HepG2 (cell line): Measurements from ENCODE around the gene PSMD5. TPM values are rescaled to one million over a fixed set of nuclear protein-coding genes. Genes with fewer than 3 reads are reported as not detected.

Experiments used
- CBX2 ChIP-seq, 2 experiments: fragments of 200-600 bp in 1 of 2; sonication (generic); formaldehyde crosslinking in 1 of 2; IDR thresholded peaks; 2 replicates each; pipeline versions ENCODE4 v1.7.0 to v1.8.1; 2018 to 2022; ENCODE audit warnings: low read depth in 2 of 2, low read length in 1 of 2, mild to moderate bottlenecking in 1 of 2, missing genetic modification reagents in 1 of 2
- KDM4B ChIP-seq: sonication (generic); formaldehyde crosslinking; IDR thresholded peaks from 2 replicates; pipeline ENCODE4 v1.4.0; 2020; ENCODE audit warnings: missing genetic modification reagents
- KDM5A ChIP-seq: fragments of 200-600 bp; sonication (generic); IDR thresholded peaks from 2 replicates; pipeline ENCODE4 v1.7.0; 2018; ENCODE audit warnings: antibody characterized with exemption, mild to moderate bottlenecking, low read length, borderline replicate concordance
- MAZ ChIP-seq, 2 experiments: sonication (generic) in 1 of 2; formaldehyde crosslinking in 1 of 2; IDR thresholded peaks; 2 replicates each; pipeline versions ENCODE4 v1.5.0 to v1.6.1; 2012 to 2020; ENCODE audit warnings: low read depth in 2 of 2, mild to moderate bottlenecking in 2 of 2, borderline replicate concordance in 1 of 2, improper control_type of control experiment in 1 of 2, low read length in 1 of 2, missing genetic modification reagents in 1 of 2, moderate library complexity in 1 of 2
- MEF2D ChIP-seq: sonication (generic); formaldehyde crosslinking; IDR thresholded peaks from 2 replicates; pipeline ENCODE4 v1.5.1; 2020; ENCODE audit warnings: mild to moderate bottlenecking, missing genetic modification reagents
- MIER2 ChIP-seq: IDR thresholded peaks from 2 replicates; pipeline ENCODE4 v1.6.1; 2016; ENCODE audit warnings: missing biosample characterization, missing genetic modification reagents
- PCBP2 ChIP-seq: fragments of 200-400 bp; formaldehyde crosslinking; optimal IDR thresholded peaks from 2 replicates; pipeline ENCODE3; 2018; ENCODE audit warnings: low read length, low read depth; ENCODE audit not compliant: poor library complexity, severe bottlenecking
- PHF5A ChIP-seq: IDR thresholded peaks from one replicate; pipeline ENCODE4 v1.6.1; 2018; ENCODE audit warnings: low read depth, missing genetic modification reagents; ENCODE audit not compliant: unreplicated experiment
- POLR2G ChIP-seq: fragments of 200-400 bp; formaldehyde crosslinking; IDR thresholded peaks from 2 replicates; pipeline ENCODE4 v1.6.1; 2018; ENCODE audit warnings: mild to moderate bottlenecking, low read depth, low read length, moderate library complexity
- SETDB1 ChIP-seq: sonication (generic); formaldehyde crosslinking; IDR thresholded peaks from 2 replicates; pipeline ENCODE4 v1.5.1; 2020; ENCODE audit warnings: missing genetic modification reagents, mild to moderate bottlenecking, borderline replicate concordance
- THAP11 ChIP-seq: IDR thresholded peaks from 2 replicates; pipeline ENCODE4 v1.6.1; 2016; ENCODE audit warnings: missing biosample characterization, missing genetic modification reagents
- ZFP36 ChIP-seq: fragments of 150-350 bp; IDR thresholded peaks from 2 replicates; pipeline ENCODE4 v1.6.1; 2018; ENCODE audit warnings: borderline replicate concordance, low read length, low read depth; ENCODE audit not compliant: partially characterized antibody
- ZNF232 ChIP-seq: sonication (generic); formaldehyde crosslinking; IDR thresholded peaks from 2 replicates; pipeline ENCODE4 v1.4.0; 2020; ENCODE audit warnings: missing genetic modification reagents, borderline replicate concordance
- ZNF367 ChIP-seq: sonication (generic); formaldehyde crosslinking; IDR thresholded peaks from 2 replicates; pipeline ENCODE4 v1.4.0; 2020; ENCODE audit warnings: missing genetic modification reagents, borderline replicate concordance
- ZNF678 ChIP-seq: sonication (generic); formaldehyde crosslinking; IDR thresholded peaks from 2 replicates; pipeline ENCODE4 v1.4.0; 2020; ENCODE audit warnings: mild to moderate bottlenecking, missing genetic modification reagents
- polyA plus RNA-seq, 8 experiments: library from polyadenylated mRNA; depleted of rRNA in 3 of 8; stranded (reverse) in 7 of 8; unstranded in 1 of 8; fragments of >200 nt; fragmentation: Illumina TruSeq in 4 of 8; extraction: Trizol in 4 of 8; gene quantifications; 2 replicates each; pipeline versions ENCODE4 v1.2.1 to v1.2.3, GENCODE V29; 2011 to 2016; ENCODE audit warnings: low read depth in 4 of 8, missing spikeins in 1 of 8, mixed read lengths in 1 of 8; ENCODE audit not compliant: insufficient read depth in 1 of 8
- total RNA-seq, 5 experiments: library from RNA; depleted of rRNA; stranded (reverse); fragments of >200 nt; fragmentation: Illumina TruSeq; extraction: Trizol; gene quantifications; 2 replicates each; pipeline ENCODE4 v1.2.3, GENCODE V29; 2016; ENCODE audit warnings: low read depth in 1 of 5
- TF ChIP-seq, protein P1 (sequence below): sonication (generic); formaldehyde crosslinking; IDR thresholded peaks from 2 replicates; pipeline ENCODE4 v1.5.1; 2020; ENCODE audit warnings: missing genetic modification reagents, mild to moderate bottlenecking, borderline replicate concordance
- TF ChIP-seq, protein P2 (sequence below): sonication (generic); formaldehyde crosslinking; IDR thresholded peaks from 2 replicates; pipeline ENCODE4 v1.5.1; 2020; ENCODE audit warnings: mild to moderate bottlenecking, missing genetic modification reagents, moderate library complexity
- TF ChIP-seq, protein P3 (sequence below): sonication (generic); formaldehyde crosslinking; IDR thresholded peaks from 2 replicates; pipeline ENCODE4 v1.8.0; 2022; ENCODE audit warnings: mild to moderate bottlenecking, missing genetic modification reagents
- TF ChIP-seq, protein P4 (sequence below): sonication (generic); formaldehyde crosslinking; IDR thresholded peaks from 2 replicates; pipeline ENCODE4 v1.4.0; 2020; ENCODE audit warnings: missing genetic modification reagents

The PSMD5 gene
- total and polyA plus RNA-seq, 2 of the 13 experiments (the other 11 are each of a cell fraction or from before 2014, with no cell fraction given), result 12.7 to 18.1 TPM

DNA sequence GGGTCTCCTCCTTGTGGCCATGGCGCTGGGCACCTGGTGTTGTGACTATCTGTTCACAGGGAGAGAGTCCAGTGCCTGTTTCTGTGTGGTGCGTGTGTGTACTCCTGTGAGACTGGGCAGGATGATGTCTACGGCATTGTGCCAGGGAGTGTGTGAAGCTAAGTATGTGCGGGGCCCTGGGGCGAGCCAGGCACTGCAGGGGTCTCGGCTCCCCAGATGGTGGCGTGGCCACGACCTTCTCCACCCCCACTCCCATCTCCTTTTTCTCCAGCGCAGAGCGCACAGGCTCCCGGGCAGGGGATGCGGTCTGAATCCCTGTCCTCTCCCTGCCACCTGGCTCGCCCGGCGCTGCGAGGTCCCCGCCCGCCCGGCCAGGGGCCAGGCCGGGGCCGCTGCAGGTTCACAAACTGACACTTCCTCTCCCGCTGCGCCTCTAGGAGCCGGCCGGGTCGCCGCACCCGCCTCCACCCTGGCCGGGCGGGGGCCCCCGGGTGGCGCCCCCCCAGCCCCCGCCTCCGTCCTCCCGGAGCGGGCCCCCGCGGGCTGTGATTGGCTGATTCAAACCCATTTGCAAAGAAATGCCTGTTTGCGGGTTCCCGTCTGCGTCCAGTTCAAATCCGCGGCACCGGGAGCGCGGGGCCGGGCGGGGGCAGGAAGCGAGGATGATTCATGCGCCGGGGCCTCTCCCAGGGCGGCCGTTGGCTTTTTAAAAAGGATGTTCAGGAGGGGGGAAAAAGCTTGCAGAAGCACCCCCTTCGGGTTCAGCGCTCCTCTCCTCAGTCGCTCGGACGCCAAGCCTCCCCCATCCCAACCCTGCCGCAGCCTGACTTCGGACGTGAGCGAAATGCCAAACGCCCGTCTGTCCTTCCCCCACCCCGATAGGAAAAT lies 33.5 kb upstream of the PSMD5 start (continued):
- TF ChIP-seq, protein P1, sequence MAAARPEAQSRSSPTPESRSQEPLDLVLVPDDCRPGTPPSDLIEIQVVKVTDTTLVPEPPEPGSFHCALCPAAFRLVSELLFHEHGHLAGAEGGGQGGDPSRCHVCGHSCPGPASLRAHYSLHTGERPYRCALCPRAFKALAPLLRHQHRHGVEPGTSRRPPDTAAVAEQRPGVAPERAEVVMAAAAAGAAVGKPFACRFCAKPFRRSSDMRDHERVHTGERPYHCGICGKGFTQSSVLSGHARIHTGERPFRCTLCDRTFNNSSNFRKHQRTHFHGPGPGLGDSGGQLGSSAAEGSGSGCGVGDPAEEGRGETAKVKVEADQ, result 0 out of 2 replicates have a peak, but pooled peaks have one; percentile 37
- TF ChIP-seq KDM5A (peak; percentile 54; the same call in 1 of the 2 replicates), ZNF678 (CRISPR knock-in tag) (no peak), PCBP2 (no peak), SETDB1 (CRISPR knock-in tag) (no peak), PHF5A (CRISPR knock-in tag) (no peak), ZNF232 (CRISPR knock-in tag) (no peak), POLR2G (peak; percentile 65), MAZ (IDR thresholded peaks at IDR 0.05; ENCODE audit: borderline replicate concordance, low read depth, low read length) (peak; percentile 70), MAZ (CRISPR knock-in tag; IDR thresholded peaks at IDR 0.05; ENCODE audit: low read depth) (peak; percentile 78), ZNF367 (CRISPR knock-in tag) (no peak), KDM4B (CRISPR knock-in tag) (no peak), CBX2 (IDR thresholded peaks at IDR 0.05; ENCODE audit: low read depth, low read length) (no peak), CBX2 (CRISPR knock-in tag; IDR thresholded peaks at IDR 0.05; ENCODE audit: low read depth) (no peak), ZFP36 (no peak), MEF2D (no peak; the same call in 1 of the 2 replicates), THAP11 (peak; percentile 17; the same call in 1 of the 2 replicates), MIER2 (CRISPR knock-in tag) (no peak)
- TF ChIP-seq, protein P2, sequence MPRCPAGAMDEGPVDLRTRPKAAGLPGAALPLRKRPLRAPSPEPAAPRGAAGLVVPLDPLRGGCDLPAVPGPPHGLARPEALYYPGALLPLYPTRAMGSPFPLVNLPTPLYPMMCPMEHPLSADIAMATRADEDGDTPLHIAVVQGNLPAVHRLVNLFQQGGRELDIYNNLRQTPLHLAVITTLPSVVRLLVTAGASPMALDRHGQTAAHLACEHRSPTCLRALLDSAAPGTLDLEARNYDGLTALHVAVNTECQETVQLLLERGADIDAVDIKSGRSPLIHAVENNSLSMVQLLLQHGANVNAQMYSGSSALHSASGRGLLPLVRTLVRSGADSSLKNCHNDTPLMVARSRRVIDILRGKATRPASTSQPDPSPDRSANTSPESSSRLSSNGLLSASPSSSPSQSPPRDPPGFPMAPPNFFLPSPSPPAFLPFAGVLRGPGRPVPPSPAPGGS, result peak; percentile 35
- TF ChIP-seq, protein P3, sequence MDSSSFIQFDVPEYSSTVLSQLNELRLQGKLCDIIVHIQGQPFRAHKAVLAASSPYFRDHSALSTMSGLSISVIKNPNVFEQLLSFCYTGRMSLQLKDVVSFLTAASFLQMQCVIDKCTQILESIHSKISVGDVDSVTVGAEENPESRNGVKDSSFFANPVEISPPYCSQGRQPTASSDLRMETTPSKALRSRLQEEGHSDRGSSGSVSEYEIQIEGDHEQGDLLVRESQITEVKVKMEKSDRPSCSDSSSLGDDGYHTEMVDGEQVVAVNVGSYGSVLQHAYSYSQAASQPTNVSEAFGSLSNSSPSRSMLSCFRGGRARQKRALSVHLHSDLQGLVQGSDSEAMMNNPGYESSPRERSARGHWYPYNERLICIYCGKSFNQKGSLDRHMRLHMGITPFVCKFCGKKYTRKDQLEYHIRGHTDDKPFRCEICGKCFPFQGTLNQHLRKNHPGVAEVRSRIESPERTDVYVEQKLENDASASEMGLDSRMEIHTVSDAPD (CRISPR knock-in tag), result 0 out of 2 replicates have a peak, but pooled peaks have one; percentile 30
- TF ChIP-seq, protein P4, sequence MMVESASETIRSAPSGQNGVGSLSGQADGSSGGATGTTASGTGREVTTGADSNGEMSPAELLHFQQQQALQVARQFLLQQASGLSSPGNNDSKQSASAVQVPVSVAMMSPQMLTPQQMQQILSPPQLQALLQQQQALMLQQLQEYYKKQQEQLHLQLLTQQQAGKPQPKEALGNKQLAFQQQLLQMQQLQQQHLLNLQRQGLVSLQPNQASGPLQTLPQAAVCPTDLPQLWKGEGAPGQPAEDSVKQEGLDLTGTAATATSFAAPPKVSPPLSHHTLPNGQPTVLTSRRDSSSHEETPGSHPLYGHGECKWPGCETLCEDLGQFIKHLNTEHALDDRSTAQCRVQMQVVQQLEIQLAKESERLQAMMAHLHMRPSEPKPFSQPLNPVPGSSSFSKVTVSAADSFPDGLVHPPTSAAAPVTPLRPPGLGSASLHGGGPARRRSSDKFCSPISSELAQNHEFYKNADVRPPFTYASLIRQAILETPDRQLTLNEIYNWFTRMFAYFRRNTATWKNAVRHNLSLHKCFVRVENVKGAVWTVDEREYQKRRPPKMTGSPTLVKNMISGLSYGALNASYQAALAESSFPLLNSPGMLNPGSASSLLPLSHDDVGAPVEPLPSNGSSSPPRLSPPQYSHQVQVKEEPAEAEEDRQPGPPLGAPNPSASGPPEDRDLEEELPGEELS (CRISPR knock-in tag), result peak; percentile 22; the same call in 1 of the 2 replicates
